H1 (cell line): ENCODE data around the gene PRC1. TPM values are rescaled to one million over a fixed set of nuclear protein-coding genes. Genes with fewer than 3 reads are reported as not detected.

ENCODE experiments used
- BRCA1 ChIP-seq: IDR thresholded peaks from 2 replicates; pipeline ENCODE4 v1.6.1; 2012; ENCODE audit warnings: low read depth, low read length, improper control_type of control experiment
- EP300 ChIP-seq, 2 experiments: IDR thresholded peaks; 1 replicate in 1 of 2; 2 replicates in 1 of 2; pipeline ENCODE4 v1.6.1; 2011 to 2012; ENCODE audit warnings: low read depth in 2 of 2, low read length in 2 of 2, mild to moderate bottlenecking in 2 of 2, borderline replicate concordance in 1 of 2, inconsistent platforms in 1 of 2, moderate library complexity in 1 of 2
- HDAC6 ChIP-seq: IDR thresholded peaks from one replicate; pipeline ENCODE4 v1.7.1; 2012; ENCODE audit warnings: low read depth, mild to moderate bottlenecking, inconsistent platforms, low read length, moderate library complexity
- MAFK ChIP-seq: IDR thresholded peaks from 2 replicates; pipeline ENCODE4 v1.6.1; 2012; ENCODE audit warnings: low read depth, mild to moderate bottlenecking, improper control_type of control experiment, low read length
- POLR2AphosphoS5 ChIP-seq: IDR thresholded peaks from 2 replicates; pipeline ENCODE4 v1.6.1; 2011; ENCODE audit warnings: low read depth, low read length
- TAF7 ChIP-seq: optimal IDR thresholded peaks from 2 replicates; pipeline ENCODE3; 2011; ENCODE audit warnings: low read depth, mild to moderate bottlenecking, inconsistent platforms, low read length, moderate library complexity, borderline replicate concordance
- TBP ChIP-seq: IDR thresholded peaks from 2 replicates; pipeline ENCODE4 v1.6.1; 2011; ENCODE audit warnings: low read depth, low read length, improper control_type of control experiment
- polyA plus RNA-seq, 7 experiments: library from polyadenylated mRNA; depleted of rRNA in 3 of 7; stranded (reverse) in 5 of 7; unstranded in 2 of 7; fragments of >200 nt in 5 of 7; fragments of 200-250 nt in 2 of 7; gene quantifications; 1 replicate in 5 of 7; 2 replicates in 1 of 7; 4 replicates in 1 of 7; pipeline versions ENCODE4 v1.2.1 to v1.2.3, GENCODE V29; 2011 to 2013; ENCODE audit warnings: missing spikeins in 2 of 7, mixed read lengths in 2 of 7
- total RNA-seq: library from RNA; stranded (reverse); fragmentation: NEBNext Ultra II Directional; extraction: Animal tissue kit (Norgen Biotek cat#: 25700); gene quantifications from 2 replicates; pipeline ENCODE4 v1.2.1, GENCODE V29; 2021
- TF ChIP-seq, protein P1 (sequence below), 3 experiments: IDR thresholded peaks; 1 replicate in 2 of 3; 2 replicates in 1 of 3; pipeline versions ENCODE4 v1.5.1 to v1.6.1; 2011; ENCODE audit warnings: low read length in 3 of 3, mild to moderate bottlenecking in 3 of 3, inconsistent platforms in 2 of 3, low read depth in 1 of 3, moderate library complexity in 1 of 3; ENCODE audit not compliant: insufficient read depth in 1 of 3; ENCODE audit errors: control extremely low read depth in 1 of 3

PRC1 gene
- total and polyA plus RNA-seq, 2 of the 8 experiments (the other 6 are each of a cell fraction or from before 2014, with no cell fraction given): 90.7 to 181 TPM

DNA sequence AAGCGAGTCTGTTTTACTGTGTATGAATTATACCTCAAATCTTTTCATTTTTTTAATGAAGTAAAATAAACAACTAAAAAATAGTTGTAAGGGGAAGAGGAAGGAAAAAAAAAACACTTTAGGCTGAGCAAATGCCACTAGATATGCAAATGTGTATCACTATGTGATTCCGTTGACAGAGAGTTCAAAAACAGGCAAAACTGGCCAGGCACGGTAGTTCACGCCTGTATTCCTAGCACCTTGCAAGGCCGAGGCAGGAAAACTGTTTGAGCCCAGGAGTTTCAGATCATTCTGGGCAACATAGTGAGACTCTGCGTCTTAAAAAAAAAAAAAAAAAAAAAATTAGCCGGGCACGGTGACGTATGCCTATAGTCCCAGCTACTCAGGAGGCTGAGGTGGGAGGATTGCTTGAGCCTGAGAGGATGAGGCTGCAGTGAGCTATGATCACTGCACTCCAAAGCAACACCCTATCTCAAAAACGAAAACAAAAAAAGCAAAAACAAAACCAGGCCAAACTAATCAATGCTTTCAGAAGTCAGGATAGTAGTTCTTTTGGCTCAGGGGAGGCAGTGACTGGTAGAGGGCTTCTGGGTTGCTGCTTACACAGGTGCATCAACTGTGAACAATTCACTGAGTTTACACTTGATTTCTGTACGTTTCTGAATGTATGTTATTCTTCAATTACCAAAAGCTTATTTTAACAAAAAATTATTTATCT, 7.4 kb downstream of the PRC1 start (continued):
- TF ChIP-seq, protein P1, sequence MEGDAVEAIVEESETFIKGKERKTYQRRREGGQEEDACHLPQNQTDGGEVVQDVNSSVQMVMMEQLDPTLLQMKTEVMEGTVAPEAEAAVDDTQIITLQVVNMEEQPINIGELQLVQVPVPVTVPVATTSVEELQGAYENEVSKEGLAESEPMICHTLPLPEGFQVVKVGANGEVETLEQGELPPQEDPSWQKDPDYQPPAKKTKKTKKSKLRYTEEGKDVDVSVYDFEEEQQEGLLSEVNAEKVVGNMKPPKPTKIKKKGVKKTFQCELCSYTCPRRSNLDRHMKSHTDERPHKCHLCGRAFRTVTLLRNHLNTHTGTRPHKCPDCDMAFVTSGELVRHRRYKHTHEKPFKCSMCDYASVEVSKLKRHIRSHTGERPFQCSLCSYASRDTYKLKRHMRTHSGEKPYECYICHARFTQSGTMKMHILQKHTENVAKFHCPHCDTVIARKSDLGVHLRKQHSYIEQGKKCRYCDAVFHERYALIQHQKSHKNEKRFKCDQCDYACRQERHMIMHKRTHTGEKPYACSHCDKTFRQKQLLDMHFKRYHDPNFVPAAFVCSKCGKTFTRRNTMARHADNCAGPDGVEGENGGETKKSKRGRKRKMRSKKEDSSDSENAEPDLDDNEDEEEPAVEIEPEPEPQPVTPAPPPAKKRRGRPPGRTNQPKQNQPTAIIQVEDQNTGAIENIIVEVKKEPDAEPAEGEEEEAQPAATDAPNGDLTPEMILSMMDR (IDR thresholded peaks at IDR 0.05; ENCODE audit: control extremely low read depth in 1 of 3, insufficient read depth in 1 of 3, low read depth in 1 of 3, low read length in 3 of 3): no peak
- no peak for TF ChIP-seq HDAC6
- no peak for TF ChIP-seq TAF7
- TF ChIP-seq POLR2AphosphoS5: no peak
- no peak for TF ChIP-seq MAFK
- no peak for TF ChIP-seq EP300 (IDR thresholded peaks at IDR 0.05; ENCODE audit: borderline replicate concordance in 1 of 2, low read depth in 2 of 2, low read length in 2 of 2)
- TF ChIP-seq BRCA1: no peak
- TF ChIP-seq TBP: no peak
